ENCODE results near the gene GSTO2.

DNA sequence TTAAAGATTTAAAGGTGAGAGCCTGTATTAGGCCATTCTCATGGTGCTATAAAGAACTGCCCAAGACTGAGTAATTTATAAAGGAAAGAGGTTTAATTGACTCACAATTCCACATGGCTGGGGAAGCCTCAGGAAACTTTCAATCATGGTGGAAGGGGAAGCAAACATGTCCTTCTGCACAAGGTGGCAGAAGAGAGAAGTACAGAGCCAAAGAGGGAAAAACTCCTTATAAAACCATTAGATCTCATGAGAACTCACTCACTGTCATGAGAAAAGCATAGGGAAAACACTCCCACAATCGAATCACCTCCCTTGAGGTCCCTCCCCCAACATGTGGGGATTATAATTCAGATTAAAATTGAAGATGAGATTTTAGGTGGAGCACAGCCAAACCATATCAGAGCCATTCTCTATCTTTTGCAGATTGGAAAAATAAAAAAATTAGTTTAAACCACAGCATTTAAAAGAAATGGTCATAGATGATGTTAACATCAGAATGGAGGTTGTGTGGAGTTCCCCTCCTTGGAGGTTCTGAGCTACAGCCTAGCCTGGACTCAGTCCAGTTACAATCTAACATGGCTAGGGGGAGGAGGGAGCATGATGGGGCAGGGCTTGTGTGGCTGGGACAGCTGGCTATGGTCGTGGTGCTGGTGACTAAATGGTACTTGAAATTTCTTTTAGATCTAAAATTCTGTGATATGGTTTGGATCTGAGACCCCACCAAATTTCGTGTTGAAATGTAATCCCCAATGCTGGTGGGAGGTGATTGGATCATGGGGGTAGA is 33.1 kb downstream of the GSTO2 start:
- TF ChIP-seq CTCF (IDR thresholded peaks at IDR 0.05), result no peak
- TF ChIP-seq EP300 (IDR thresholded peaks at IDR 0.05; ENCODE audit: low read depth), result no peak

Data from transverse colon (tissue), 3 donors.